Measurements from ENCODE around the gene ARPC5L.
"Not testable (repeated sequence)": the region's sequence is repeated elsewhere in the genome, so short reads cannot be mapped to it uniquely, and the experiment has no call there.

ARPC5L gene

DNA sequence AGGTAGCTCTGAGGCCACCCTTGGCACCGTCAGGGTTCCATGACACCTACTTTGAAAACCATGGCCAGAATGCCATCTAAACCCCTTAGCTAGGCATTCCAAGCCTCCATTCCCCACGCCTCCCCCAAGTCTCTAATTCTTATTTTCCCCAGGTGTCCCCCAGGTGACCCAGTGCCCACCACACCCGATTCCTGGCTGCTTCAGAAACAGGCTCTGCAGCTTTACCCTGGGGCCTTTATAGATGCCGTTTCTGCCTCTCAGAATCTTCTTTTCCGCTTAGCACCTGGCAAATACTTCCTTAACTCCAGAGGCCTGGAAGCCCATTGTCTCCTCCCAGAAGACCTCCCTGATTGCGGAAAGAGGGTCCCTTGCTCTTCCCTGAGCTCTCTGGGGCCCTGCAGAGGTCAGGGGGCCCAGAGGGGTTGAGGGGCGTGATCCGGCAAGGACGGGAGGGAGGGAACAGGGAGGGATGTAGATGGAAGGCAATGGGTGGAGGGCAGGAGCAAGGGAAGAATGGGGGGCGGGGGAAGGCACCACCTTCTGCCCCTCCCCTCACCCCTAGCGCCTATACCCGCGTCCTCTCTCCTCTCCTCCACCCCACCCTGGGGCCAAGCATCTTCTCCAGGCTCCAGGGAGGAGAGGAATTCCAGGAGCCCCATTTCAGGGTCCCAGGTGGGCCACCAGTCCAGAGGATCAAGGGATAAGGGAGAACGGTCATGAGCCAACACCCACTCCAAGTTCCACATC, 20.7 kb upstream of the ARPC5L start:
- DNase-seq, result no peak

DNA sequence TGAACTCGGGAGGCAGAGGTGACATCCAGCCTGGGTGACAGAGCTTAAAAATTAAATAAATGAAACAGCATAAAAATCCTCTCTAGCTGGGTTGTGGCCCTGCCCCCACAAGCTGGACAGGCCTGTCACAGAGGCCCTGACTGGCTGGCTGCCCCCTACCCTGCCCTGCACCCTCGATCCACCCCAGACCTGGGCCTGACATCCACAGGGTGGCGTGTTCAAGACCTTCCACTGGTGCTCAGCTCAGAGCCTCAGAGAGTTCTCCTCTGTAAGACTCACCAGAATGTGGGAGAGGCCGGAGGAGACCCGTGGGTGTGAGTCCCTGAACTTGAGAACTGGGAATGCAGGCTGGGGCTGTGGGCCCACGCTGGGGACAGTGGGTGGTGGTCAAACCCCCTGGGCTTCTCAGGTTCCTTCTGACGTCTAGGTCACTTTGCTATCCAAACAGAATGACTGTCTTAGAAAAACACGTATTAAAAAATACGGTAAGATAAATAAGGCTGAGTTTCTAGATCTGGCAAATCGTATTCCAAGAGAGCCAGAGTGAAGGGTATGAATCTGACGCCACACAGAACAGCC, 18.4 kb upstream of the ARPC5L start:
- DNase-seq, result no peak

DNA sequence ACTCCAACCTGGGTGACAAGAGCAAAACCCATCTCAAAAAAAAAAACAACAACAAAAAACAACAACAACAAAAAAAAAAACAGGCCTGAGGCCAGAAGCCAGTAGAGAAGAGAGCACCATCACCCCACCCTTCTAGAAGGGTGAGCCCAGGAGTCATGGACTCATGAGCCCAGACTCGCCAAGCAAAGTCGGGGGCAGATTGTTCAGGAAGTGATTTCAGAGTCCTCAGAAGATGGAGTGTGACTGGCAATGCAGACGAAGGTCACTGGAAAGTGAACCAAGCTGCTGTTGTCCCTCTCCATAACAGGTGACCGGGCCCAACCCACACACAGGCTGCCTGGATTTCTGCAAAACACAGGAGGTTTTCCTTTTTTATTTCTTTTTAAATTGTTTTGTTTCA, 17.6 kb upstream of the ARPC5L start:
- no peak for DNase-seq

DNA sequence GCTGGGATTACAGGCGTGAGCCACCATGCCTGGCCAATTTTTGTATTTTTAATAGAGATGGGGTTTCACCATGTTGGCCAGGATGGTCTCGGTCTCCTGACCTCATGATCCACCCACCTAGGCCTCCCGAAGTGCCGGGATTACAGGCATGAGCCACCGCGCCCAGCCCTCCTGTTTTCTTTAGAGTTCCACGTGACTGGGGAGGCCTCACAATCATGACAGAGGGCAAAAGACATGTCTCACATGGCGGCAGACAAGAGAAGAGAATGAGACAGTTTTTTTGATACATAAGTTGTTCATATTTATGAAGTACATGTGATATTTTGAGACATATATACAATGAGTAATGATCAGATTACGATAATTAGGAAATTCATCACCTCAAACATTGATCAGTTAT, 15.5 kb upstream of the ARPC5L start:
- DNase-seq, result not testable (repeated sequence)

DNA sequence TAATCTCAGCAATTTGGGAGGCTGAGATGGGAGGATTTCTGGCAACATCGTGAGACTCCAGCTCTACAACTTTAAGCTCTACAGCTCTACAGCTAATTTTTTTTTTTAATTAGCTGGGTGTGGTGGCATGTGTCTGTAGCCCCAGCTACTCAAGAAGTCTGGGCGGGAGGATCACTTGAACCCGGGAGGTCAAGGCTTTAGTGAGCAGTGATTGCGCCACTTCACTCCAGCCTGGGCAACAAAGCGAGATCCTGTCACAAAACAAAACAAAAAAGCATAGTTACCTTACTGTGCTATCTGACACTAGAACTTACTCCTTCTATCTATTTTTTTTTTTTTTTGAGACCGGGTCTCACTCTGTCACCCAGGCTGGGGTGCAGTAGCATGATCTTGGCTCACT, 15.0 kb upstream of the ARPC5L start:
- no peak for DNase-seq

DNA sequence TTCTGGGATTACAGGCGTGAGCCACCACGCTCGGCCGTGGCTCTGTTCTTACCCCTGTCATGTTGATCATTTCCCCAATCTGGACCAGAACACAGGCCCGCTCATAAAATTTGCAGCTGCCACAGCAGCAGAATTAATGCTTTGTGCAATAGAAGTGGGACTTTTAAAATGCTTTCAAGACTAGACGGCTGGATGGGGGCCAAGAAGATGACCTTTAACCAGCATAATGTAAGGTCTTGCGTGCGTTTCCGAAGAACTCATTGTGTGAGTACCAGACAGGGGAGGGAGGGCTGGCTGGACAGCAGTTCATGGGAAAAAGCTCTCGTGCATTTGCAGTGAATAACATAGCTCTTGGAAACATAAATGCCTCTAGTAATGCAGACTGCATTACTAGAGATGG, 12.1 kb upstream of the ARPC5L start:
- no peak for DNase-seq

DNA sequence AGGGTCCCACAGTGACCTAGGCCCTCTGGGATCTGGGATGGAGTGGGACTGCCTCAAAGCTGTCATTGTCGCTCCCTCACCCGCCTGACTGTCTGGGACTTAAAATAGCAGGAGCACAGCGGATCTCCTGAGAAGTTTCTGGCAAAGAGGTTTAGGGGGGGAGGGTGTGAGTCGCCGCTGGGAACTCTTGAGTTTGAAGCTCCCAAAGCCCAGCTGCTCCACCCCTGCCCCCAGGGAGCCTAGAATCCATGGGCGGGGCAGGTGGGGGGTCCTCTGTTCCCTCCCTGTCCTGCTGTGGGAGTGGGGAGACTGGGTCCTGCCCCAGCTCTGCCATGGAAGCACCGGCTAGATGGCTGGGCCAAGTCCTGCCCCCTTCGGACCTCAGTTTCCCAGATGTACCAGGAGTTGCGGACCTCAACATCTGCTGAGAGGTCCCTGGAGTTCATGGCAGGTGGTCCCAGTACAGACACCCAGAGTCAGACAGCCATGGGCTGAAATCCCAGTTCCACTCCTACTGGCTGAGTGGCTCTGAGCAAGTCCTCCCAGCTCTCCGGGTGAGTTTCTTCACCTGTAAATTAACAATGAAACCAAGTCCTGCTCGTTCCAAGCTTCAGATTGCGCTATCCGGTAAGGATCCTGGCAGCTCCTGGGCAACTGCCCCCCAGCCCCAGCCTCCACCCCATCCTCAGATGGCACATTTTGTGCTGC, 9.7 kb upstream of the ARPC5L start:
- no peak for DNase-seq

DNA sequence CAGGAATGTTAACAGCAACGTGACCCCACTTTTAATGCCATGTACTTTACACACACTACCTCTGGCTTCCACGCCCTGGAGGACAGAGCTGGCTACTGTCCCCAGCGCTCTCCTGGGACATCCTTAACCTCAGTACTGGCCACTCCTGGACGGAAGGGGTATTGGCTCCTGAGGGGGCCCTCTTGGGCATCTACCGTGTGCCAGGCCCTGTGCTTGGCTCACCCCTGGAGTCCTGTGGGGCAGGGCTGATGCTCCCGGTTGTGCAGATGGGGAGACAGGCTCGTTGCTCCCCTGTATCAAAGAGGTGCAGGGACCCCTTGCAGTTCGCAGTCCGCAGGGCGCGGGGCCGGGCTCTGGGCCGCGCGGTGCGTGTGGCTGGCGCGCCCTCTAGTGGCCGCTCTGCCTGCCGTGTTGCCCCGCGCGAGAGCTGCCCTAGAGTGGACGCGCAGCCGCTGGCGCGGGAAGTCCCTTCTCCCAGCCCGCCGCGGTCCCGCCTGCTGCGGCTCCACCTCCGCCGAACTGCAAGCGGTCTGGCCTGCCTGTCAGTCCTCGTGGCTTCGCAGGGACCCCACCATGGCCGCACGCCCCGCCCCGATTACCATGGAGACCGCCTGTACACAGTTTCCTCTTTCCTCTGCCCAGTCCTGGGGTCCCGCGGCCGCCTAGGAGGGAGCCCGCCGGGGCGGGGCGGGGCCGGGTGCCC, 8.9 kb upstream of the ARPC5L start, which contains the start of gene WDR38:
Gene WDR38, plus strand, starts transcription at position 632 of the 703 bp plus-strand sequence. CDS start 72 bp downstream, outside the sequence.
- no peak for DNase-seq

DNA sequence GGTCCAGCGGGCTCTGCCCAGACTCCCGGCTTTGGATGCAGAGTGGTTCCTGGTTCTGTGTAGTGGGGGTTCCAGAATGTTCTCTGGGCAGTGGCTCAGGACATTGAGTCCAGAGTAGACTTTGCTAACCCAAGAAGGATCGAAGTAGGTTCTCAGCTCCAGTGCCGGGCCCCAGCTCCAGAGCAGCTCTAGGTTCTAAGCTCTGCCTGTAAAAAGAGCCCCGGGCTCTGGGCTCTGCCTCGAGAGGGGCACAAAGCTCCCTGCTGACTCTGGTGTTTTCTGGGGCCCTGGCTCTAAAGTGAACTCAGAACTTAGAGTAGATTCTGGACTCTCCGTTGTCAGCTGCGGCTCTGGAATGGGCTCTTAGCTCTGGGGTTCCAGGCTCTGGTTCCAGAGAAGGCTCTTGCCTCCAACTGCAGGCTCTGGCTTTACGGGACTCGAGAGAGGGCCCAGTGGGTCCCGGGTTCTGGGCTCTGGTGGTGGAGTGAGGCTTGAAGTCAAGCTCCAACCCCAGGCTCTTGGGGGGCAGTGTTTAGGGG, 8.3 kb upstream of the ARPC5L start:
- DNase-seq, result no peak

DNA sequence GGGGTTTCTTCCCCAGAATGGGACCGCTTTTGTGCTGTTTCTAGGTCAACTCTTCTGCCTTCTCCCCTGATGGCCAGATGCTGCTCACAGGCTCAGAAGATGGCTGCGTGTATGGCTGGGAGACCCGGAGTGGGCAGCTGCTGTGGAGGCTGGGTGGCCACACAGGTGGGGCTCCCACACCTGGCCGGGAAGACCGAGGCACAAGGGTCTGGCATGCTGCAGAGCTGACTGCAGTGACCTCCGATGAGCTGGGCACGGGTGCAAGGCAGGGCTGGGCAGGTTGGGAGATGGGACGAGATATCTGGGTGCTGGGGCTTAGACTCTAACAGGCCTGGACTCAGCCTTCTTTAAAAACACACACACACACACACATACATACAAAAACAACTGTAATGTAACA, 7.8 kb upstream of the ARPC5L start:
- DNase-seq, result no peak

DNA sequence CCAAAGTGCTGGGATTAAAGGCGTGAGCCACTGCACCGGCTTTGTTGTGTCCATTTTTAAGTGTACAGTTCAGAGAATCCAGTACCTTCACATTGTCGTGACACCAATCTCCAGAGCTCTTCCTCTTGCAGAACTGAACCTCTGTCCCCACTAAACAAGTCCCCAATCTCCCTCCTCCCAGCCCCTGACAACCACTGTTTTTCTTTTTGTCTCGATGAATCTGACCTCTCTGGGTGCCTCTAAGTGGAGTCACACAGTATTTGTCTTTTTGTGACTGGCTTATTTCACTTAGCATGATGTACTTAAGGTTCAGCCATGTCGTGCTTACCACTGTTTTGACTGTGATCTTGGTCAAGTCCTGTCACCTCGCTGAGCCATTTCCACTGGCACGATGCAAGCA, 7.1 kb upstream of the ARPC5L start:
- no peak for DNase-seq

DNA sequence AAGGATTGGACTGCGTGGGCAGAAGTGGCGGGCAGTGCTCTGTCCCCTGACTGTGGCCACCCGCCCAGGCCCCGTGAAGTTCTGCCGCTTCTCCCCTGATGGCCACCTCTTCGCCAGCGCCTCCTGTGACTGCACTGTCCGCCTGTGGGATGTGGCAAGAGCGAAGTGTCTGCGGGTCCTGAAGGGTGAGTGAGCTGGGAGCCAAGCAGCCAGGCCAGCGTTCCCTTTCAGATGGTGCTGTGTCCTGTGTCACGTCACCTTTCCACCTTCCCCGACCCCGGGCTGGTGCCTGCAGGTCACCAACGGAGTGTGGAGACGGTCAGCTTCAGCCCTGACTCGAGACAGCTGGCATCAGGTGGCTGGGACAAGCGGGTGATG, 6.4 kb upstream of the ARPC5L start:
- DNase-seq, result no peak

DNA sequence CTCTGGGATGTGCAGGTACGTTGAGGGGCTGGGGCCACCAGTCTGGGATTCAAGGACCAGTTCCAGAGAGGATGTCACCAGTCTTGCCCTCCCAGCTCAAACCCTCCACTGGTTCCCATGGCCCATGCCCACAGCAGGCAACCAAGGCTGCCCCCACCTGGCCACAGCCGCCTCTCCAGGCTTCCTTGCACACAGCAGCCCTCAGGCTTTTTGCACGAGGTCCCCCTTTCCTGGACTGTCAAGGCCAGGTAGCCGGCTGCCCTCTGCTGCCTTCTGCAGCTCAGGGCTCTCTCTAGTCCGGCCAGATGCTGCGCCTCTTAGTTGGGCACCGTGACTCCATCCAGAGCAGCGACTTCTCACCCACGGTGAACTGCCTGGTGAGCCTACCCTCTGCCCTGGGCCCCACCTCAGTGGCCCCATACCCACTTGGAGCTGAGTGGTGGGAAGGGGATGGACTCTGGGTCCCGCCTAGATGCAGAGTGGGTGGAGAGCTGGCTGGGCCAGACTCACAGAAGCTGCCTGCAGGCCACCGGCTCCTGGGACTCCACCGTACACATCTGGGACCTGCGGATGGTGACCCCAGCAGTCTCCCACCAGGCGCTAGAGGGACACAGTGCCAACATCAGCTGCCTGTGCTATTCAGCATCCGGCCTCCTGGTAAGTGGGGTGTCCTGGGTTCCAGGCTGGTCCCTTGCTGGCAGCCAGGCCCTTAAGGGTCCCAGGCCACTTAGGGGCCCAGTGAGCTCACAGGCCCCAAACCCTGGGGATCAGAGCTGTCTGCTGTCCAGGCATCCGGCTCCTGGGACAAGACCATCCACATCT, 5.8 kb upstream of the ARPC5L start:
- DNase-seq, result no peak

DNA sequence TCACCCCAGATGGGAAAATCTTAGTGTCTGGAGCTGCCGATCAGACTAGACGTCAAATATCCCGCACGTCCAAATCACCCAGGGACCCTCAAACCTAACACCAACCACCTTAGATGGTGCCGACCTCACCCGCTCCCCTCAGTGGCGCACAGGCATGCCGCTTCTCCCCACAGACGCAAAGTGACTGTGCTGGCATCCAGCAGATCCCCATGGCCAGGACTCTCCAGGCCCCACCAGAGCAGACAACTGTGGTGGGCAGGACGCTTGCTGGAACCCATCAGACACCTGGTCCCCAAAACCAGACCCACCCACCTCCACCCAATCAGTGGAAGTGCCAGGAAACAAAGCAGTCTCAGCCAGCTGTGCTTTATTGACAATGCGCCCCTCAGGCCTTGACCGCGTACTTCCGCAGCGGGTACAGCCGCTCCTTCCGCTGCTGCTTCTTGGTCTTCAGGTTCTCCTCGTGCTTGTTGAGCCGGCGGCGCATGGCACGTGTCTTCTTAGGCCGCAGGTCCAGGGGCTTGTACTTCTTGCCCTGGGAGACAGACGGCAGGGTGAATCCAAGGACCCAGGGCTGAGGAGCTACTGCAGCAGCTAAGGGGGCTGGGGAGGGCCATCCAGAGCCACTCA, 4.3 kb upstream of the ARPC5L start:
- no peak for DNase-seq

DNA sequence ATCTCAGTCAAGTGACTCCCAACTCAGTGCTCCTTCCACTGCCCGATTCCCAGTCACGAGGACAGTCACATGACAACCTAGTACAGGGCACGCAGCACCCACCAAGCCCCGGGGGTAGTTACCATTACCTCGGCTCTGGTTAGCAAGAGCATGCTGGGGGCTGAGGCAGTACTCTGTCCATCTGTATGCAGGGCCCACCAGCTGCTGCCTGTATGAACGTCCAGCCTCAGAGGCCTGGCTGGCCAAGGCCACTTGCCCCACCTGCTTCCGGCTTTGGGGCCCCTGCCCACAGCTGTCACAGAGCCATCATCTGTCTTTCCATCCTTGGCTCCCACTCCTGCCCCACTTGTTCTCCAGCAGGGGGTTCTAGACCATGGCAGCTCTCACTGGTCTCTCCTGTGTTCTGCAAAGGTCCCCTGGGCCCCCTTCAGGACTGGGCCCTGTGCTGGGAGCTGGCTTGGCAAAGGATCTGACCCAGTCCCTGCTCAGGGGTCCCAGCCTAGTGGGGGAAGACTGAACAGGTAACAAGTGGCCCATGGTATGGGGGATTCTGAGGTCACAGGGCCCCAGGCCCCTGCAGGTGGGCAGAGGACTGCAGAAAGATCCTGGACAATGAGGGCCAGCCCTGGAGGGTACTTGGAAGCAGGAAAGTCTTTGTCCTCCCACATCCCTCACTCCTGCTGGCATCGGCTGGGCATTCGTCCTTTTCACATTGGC, 3.4 kb upstream of the ARPC5L start:
- DNase-seq, result no peak

DNA sequence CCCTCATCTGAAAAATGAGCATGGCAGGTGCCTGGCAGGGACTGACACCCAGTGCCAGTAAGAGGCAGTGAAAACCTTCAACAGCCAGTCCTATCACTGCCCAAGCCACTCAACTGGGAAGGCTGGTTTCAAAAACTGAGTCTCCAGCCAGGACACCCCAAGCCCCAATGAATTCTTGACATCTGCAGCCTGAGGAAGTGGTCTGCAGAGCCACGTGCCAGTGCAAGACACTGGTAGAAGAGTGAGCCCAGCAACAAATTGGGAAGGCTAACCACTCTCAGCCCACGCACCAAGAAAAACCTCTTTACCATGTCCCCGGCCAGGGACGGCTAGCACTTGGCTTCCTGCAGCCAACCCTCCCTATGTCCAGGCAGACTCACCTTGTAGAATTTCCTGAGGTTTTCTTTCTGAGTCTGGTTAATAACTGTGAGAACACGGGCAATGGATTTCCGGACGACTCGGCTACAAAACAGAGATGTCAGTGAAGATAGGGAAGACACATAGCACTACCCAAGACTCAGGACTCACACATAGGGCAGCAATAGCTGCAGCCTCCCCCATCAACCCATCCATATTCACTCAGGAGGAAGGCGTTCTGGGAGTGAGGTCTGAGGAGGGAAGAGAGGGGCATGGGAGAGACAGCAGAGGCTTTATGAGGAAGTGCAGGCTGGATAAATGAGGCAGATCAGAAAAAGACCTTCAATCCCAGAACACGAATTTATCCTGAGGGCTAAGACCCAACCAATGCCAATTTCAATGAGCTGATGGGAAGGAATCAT, 1.9 kb upstream of the ARPC5L start:
- no peak for DNase-seq

DNA sequence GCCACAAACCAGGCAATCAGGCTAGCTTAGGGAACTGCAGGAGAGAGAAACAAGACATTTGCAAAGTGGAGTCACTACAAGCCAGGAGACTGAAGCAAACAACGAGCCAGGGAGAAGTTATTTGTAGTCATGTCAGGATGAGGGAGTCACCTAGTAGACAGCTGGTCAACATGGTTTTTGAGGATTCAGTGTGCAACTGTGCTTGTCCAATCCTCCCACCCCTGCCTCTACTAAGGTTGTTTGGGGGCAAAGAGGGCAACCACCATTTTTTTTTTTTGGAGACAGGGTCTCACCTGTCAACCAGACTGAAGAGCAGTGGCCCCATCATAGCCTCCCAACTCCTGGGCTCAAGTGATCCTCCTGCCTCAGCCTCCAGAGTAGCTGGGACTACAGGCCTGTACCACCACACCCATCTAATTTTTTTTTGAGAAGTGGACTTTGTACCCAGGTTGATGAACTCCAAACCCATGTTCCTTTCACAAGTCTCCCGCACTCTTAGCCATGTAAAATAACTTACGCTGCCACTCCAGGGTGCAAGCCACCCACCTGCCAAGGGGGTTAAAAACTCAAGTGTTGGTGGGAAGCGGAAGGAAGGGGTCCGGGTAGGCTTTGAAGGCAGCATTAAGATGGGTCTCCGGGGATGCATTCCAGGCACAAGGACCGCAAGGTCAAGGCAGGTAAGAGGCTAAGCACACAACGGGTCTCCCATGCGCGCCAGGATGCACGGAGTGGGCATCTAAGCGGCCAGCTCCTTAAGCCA, 1.2 kb upstream of the ARPC5L start:
- DNase-seq, result no peak

DNA sequence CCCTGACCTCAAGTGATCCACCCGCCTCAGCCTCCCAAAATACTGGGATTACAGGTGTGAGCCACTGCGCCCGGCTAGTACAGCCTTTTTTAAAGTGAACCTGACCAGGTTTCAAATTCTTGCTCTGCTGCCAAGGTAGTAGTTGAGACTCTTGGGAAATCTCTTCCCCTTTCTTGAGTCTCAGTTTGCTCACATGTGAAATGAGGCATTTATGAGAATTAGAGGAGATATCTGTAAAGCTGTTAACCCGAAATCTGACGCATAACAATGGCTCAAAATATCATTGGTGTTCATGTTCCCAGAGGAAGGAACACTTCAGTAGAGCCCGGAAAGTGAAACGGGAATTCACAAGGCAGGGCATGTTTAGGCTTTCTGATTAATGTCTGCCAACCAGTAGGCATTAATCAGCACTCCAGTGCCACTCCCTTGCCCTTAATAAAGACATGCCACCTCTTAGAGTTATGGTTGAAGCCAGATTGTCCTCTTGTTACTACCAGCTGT, 1.5 kb downstream of the ARPC5L start:
- DNase-seq, result no peak

Data from SIG-M5 (cell line).